G401 (cell line): ENCODE measurements around the gene FCHSD1. TPM values are rescaled to one million over a fixed set of nuclear protein-coding genes. Genes with fewer than 3 reads are reported as not detected.

Experiments used
- DNase-seq: peaks from one replicate; pipeline ENCODE4 v3.0.0-alpha.2; 2015; ENCODE audit warnings: low spot score
- in situ Hi-C: cut with HindIII; loops from 2 replicates; pipeline ENCODE4 v1.10.0; 2016; ENCODE audit warnings: low sequenced_read_pairs, mixed read lengths
- total RNA-seq: library from RNA; depleted of rRNA; stranded (reverse); fragments of >200 nt; shearing (Covaris generic); gene quantifications from 2 replicates; pipeline ENCODE4 v1.2.3, GENCODE V29; 2014; rRNA removed

FCHSD1 gene
- 8.8 and 17.7 TPM in 2 replicates for total RNA-seq

- DNase-seq = peak; percentile 32
- in situ Hi-C loops = no loop called here
These were observed at the start of gene FCHSD1 for GRCh38 chr5:141650851-141651727. FCHSD1 (minus strand) TSS chr5:141651418; CDS start chr5:141651368, 50 bp downstream.

GRCh38 chr5:141697586-141697985, 46.4 kb upstream of the FCHSD1 start:
- DNase-seq = no peak
- in situ Hi-C loops = no loop called here

DNA sequence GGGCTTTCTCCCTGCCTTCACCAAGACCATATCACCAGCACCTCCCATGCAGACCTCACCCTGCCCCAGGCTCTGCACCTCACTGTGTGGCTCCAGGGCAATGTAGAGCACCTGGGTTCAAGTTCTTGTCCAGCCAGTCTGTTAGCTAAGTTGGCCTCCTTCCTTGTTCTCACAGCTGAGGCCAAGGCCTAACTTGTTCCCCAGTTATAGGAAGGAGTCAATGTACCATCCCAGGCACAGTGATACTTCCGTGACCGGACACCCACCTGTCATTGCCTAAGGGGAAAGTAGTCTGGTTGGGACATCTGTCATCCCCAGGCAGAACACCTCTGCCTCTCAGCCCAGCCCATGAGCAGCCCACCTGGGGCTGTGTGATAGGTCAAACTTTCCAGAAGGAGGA, 45.2 kb upstream of the FCHSD1 start:
- no peak for DNase-seq
- in situ Hi-C loops = no loop called here

DNA sequence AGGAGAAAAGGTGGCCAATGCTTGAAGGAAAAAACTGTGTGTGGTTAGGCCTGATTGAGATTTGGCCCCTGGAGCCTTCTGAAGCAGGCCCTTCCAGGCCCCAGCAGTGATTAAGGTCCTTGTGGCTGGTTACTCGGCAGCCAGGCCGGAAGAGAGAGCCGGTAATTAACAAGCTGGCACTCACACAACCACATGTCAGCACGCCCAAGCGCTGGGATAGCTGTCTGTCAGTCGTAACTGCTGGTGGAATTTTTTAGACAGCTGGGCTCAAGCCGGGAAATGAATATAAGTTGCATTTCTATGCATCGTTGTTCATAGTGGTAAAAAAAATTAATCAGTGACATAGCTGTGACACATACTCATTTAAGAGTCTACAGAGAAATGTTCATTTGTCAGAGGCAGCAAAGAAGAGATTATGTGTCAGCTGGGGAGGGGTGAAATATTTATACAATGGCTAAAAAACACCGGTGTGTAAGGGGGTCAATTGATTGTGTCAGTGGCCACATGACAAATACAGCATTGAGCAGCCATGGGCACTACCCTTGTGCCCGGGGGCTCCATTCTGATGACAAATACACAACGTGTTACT, 44.5 kb upstream of the FCHSD1 start:
- no peak for DNase-seq
- in situ Hi-C loops = no loop called here

GRCh38 chr5:141694479-141694878, 43.3 kb upstream of the FCHSD1 start:
- in situ Hi-C loops = no loop called here
- DNase-seq = no peak

DNA sequence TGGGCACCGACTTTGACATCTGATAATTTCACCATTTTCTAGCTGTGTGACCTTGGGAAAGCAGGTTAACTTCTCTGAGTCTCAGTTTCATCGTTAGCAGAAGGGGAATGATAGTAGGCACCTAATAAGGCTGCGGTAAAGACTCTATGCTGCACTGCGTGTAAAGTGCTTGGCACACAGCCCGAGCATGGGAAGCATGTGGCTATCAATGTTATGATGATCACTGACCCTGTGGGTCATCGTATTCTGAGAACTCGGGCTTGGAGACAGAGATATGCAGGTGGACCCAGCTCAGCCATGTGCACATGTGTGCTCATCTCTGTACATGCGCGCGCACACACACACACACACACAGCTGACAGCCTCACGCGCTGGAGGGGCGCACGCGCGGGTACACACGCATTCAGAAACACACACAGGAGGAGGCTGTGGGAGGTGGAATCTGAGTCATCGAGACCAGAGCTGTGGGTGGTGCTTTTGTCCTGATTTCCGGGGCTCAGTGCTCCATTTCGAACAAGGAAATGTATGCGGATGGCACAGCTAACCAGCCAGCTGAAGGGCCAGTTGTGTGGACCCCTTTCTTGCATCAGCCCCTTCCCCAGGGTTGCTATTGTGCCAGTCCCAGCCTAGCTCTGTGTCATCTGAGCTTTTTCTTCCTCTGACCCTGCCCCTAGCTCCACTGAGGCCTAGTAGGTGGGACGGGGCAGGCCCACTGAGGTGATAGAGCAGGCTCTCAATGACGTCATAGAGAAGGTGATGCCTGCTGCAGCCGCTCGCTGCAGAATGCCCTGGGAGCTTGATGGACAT, 41.9 kb upstream of the FCHSD1 start:
- in situ Hi-C loops = no loop called here
- no peak for DNase-seq

DNA sequence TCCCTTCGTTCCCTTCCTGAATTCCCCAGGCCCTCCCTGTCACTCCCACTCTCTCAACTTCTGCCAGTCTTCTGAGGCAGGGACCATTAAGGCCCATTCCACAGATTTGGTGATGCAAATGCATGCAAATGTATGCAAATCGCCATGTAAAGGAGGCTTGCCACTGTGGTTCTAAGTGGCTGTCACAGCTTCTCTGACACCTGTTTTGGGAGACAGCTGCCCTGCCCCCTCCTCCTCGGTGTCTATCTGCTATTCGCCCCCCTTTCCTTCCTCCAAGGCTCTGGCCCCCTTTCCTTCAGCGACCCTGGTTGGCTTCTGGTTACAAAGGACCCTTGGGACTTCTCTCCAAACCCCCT, 41.3 kb upstream of the FCHSD1 start:
- DNase-seq = no peak
- in situ Hi-C loops = no loop called here

GRCh38 chr5:141691867-141692532, 40.8 kb upstream of the FCHSD1 start:
- in situ Hi-C loops = no loop called here
- peak; percentile 85 for DNase-seq

- DNase-seq = no peak
- in situ Hi-C loops = no loop called here
These were observed 40.2 kb upstream of the FCHSD1 start for GRCh38 chr5:141691286-141691866.

GRCh38 chr5:141686648-141687416, 35.6 kb upstream of the FCHSD1 start:
- no peak for DNase-seq
- in situ Hi-C loops = no loop called here

GRCh38 chr5:141685591-141685990, 34.4 kb upstream of the FCHSD1 start:
- in situ Hi-C loops = no loop called here
- no peak for DNase-seq

GRCh38 chr5:141683596-141684141, 32.5 kb upstream of the FCHSD1 start:
- in situ Hi-C loops = no loop called here
- no peak for DNase-seq

GRCh38 chr5:141681695-141682641, 30.8 kb upstream of the FCHSD1 start, which contains the start of gene ARAP3:
ARAP3 (minus strand) TSS chr5:141682230; CDS start chr5:141680486, 1,744 bp downstream.
- no peak for DNase-seq
- in situ Hi-C loops = no loop called here

DNA sequence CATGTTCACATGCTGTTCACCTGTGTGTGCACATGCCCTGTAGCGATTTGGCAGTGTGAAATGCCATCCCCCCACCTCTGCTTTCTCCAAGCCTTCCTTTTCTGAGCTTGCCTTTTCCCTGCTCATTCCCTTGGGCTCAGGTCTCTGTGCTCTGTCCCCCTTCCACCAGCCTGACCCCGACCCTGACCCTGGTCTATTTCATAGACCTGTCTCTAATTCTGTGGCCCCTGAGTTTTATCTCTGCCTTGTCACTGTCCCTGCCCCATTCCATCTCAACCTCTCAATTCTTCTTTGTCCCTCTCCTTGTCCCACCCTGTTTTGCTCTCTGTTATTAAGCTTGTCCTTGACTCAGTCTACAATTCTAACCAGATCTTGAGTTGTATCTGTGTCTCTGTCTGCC, 30.1 kb upstream of the FCHSD1 start:
- no peak for DNase-seq
- in situ Hi-C loops = no loop called here

DNA sequence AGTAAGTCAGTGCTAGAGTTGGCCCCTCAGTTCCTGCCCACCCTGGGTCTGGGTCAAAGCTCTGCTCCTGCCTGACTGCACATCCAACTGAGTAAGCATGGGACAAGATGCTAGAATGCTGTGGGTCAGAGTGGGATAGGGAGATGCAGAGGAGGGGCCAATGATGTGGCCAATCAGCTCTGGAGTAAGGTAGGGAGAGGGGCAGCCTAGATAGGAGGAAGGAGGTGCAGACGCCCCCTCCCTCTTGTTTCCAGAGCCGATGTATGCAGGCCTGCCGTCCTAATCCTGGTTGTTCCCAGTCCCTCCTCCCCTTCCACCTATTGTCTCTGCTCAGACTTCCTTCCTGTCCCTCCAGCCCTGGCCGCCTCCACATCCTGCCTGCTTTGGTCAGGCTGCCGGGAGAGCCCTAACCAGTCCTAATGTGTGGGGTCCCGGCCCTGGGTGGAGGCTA, 29.6 kb upstream of the FCHSD1 start:
- in situ Hi-C loops = no loop called here
- no peak for DNase-seq

DNA sequence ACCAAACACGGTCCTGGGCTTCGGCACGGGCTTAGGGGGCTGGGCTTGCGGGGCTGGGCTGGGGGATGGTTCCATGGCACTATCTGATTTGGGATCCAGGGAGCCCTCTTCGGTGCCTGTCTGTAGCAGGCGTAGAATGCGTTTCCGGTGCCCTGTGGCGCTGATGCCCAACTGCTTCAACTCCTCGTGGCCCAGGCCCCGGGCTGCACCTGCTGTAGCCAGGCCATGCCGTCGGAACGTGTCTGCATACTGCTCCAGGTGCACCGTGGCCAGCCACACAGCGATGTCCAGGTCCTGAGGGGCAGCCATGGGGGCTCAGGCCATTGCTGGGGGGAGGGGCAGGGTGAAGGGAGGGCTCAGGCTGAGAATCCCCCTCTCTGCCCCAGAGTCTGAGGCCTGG, 29.0 kb upstream of the FCHSD1 start:
- DNase-seq = no peak
- in situ Hi-C loops = no loop called here

DNA sequence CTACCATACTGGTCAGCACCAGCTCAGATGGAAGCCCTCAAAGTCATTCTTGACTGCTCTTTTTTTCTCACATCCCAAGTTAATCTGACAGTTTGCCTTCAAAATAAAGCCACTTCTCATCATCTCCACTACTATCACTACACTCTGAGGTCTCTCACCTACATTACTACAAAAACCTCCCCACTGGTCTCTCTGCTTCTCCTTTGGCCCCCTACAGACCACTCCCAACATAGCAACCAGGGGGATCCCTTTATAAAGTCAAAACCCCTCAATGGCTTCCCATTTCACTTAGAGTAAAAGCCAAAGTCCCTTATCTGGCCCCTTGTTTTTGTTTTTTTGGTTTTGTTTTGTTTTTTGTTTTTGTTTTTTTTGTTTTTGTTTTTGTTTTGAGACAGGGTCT, 26.2 kb upstream of the FCHSD1 start:
- no peak for DNase-seq
- in situ Hi-C loops = no loop called here
